ENCODE data around the gene LIMD2.

The LIMD2 gene

GRCh38 chr17:63646488-63646806 lies 53.5 kb downstream of the LIMD2 start:
- peak; percentile 67 for DNase-seq (ENCODE audit: low spot score)
- no peak for TF ChIP-seq CTCF (IDR thresholded peaks at IDR 0.05; ENCODE audit: borderline replicate concordance, control extremely low read depth, extremely low read depth, insufficient read depth, missing control alignments)
- in situ Hi-C loops (cut with MboI; ENCODE audit: low sequenced_read_pairs, unreplicated experiment) = no loop called here
